ENCODE results near the gene PPP1R14B.

The PPP1R14B gene

GRCh38 chr11:64229744-64230170 lies 17.0 kb downstream of the PPP1R14B start:
- DNase-seq (ENCODE audit: low spot score) (no peak), ATAC-seq (ENCODE audit: low read depth) (no peak)
- Histone ChIP-seq H3K27ac (ENCODE audit: poor library complexity, severe bottlenecking) (peak overlapping the region; percentile 47), H3K4me1 (ENCODE audit: insufficient read depth, poor library complexity, severe bottlenecking) (no peaks in the 10 kb centered on the region), H3K9me3 (ENCODE audit: severe bottlenecking) (no peaks in the 10 kb centered on the region), H3K36me3 (ENCODE audit: low read depth) (no peaks in the 10 kb centered on the region), H3K4me3 (ENCODE audit: severe bottlenecking) (peak overlapping the region; percentile 92), H3K27me3 (ENCODE audit: insufficient read depth, poor library complexity, severe bottlenecking) (no peaks in the 10 kb centered on the region)
- no peak for TF ChIP-seq CTCF (IDR thresholded peaks at IDR 0.05; ENCODE audit: poor library complexity, severe bottlenecking)

- Histone ChIP-seq H3K4me1 (ENCODE audit: insufficient read depth, poor library complexity, severe bottlenecking) (peaks cover 2% of the 10 kb centered on the region), H3K27me3 (ENCODE audit: insufficient read depth, poor library complexity, severe bottlenecking) (no peaks in the 10 kb centered on the region), H3K9me3 (ENCODE audit: severe bottlenecking) (no peaks in the 10 kb centered on the region), H3K4me3 (ENCODE audit: severe bottlenecking) (no peak overlapping the region), H3K27ac (ENCODE audit: poor library complexity, severe bottlenecking) (peak overlapping the region; percentile 47), H3K36me3 (ENCODE audit: low read depth) (no peaks in the 10 kb centered on the region)
- ATAC-seq (ENCODE audit: low read depth) = no peak
- no peak for TF ChIP-seq CTCF (IDR thresholded peaks at IDR 0.05; ENCODE audit: poor library complexity, severe bottlenecking)
- no peak for DNase-seq (ENCODE audit: low spot score)
Measured at GRCh38 chr11:64229090-64229743, 17.5 kb downstream of the PPP1R14B start.

DNA sequence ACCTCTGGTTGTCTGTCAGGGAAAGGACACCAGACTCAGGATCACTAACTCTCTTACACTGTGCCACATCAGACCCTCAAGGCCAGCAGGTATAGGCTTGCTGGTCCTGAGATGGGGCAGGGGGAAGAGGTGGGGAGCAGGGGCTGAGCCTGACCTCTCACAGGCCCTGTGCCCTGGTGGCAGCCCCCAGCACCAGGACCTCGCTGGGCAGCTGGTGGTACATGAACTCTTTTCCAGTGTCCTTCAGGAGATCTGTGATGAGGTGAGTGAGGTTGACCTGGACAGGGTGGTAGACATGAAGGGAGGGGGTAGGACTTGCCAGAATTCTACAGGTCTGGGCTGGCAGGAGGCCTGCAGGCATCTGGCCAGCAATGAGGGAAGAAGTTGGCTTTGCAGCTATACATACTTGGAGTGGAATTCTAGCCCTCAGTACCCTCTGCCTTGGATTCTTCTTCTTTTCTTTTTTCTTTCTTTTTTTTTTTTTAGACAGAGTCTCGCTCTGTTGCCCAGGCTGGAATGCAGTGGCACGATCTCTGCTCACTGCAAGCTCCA lies 19.3 kb downstream of the PPP1R14B start:
- Histone ChIP-seq H3K4me1 (ENCODE audit: insufficient read depth, poor library complexity, severe bottlenecking) (peaks cover 8% of the 10 kb centered on the region), H3K27ac (ENCODE audit: poor library complexity, severe bottlenecking) (peak overlapping the region; percentile 68), H3K36me3 (ENCODE audit: low read depth) (no peaks in the 10 kb centered on the region), H3K27me3 (ENCODE audit: insufficient read depth, poor library complexity, severe bottlenecking) (no peaks in the 10 kb centered on the region), H3K9me3 (ENCODE audit: severe bottlenecking) (no peaks in the 10 kb centered on the region), H3K4me3 (ENCODE audit: severe bottlenecking) (peak overlapping the region; percentile 53)
- no peak for TF ChIP-seq CTCF (IDR thresholded peaks at IDR 0.05; ENCODE audit: poor library complexity, severe bottlenecking)
- ATAC-seq (ENCODE audit: low read depth) (no peak), DNase-seq (ENCODE audit: low spot score) (no peak)

DNA sequence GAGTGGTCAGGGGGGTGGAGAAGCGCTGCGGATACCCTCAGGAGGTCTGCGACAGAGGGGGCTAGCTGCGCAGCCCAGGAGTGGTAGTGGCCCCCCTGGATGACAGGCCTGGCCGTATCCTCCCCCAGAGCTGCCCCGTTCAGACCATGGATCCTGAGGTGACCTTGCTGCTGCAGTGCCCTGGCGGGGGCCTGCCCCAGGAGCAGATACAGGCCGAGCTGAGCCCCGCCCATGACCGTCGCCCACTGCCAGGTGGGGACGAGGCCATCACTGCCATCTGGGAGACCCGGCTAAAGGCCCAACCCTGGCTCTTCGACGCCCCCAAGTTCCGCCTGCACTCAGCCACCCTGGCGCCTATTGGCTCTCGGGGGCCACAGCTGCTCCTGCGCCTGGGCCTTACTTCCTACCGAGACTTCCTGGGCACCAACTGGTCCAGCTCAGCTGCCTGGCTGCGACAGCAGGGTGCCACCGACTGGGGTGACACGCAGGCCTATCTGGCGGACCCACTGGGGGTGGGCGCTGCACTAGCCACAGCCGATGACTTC lies 20.2 kb downstream of the PPP1R14B start:
- Histone ChIP-seq H3K4me3 (ENCODE audit: severe bottlenecking) (peak overlapping the region; percentile 53), H3K4me1 (ENCODE audit: insufficient read depth, poor library complexity, severe bottlenecking) (peaks cover 8% of the 10 kb centered on the region), H3K36me3 (ENCODE audit: low read depth) (no peaks in the 10 kb centered on the region), H3K9me3 (ENCODE audit: severe bottlenecking) (no peaks in the 10 kb centered on the region), H3K27me3 (ENCODE audit: insufficient read depth, poor library complexity, severe bottlenecking) (no peaks in the 10 kb centered on the region), H3K27ac (ENCODE audit: poor library complexity, severe bottlenecking) (peak overlapping the region; percentile 68)
- DNase-seq (ENCODE audit: low spot score) = no peak
- TF ChIP-seq CTCF (IDR thresholded peaks at IDR 0.05; ENCODE audit: poor library complexity, severe bottlenecking) = peak; percentile 20
- ATAC-seq (ENCODE audit: low read depth) = peak; percentile 6
